WTC11 (cell line): ENCODE results near the gene GBF1.

Source experiments
- CTCF ChIP-seq: fragments of 200-600 bp; IDR thresholded peaks from 2 replicates; pipeline ENCODE4 v1.8.0; 2022; ENCODE audit warnings: antibody characterized with exemption
- E2F4 ChIP-seq: sonication (generic); formaldehyde crosslinking; IDR thresholded peaks from 2 replicates; pipeline ENCODE4 v1.8.1; 2022; ENCODE audit warnings: low read depth, mild to moderate bottlenecking, moderate library complexity, missing genetic modification reagents, borderline replicate concordance
- JUN ChIP-seq: sonication (generic); formaldehyde crosslinking; IDR thresholded peaks from 2 replicates; pipeline ENCODE4 v1.8.0; 2023; ENCODE audit warnings: mild to moderate bottlenecking, missing genetic modification reagents
- NR2C2 ChIP-seq: sonication (generic); formaldehyde crosslinking; IDR thresholded peaks from 2 replicates; pipeline ENCODE4 v1.8.0; 2022; ENCODE audit warnings: mild to moderate bottlenecking, missing genetic modification reagents
- SP1 ChIP-seq: sonication (generic); formaldehyde crosslinking; conservative IDR thresholded peaks from 2 replicates; pipeline ENCODE4 v1.8.1; 2022; ENCODE audit warnings: missing genetic modification reagents
- USF1 ChIP-seq: sonication (generic); formaldehyde crosslinking; IDR thresholded peaks from 2 replicates; pipeline ENCODE4 v1.8.0; 2022; ENCODE audit warnings: mild to moderate bottlenecking, missing genetic modification reagents
- ZNF121 ChIP-seq: sonication (generic); formaldehyde crosslinking; IDR thresholded peaks from 2 replicates; pipeline ENCODE4 v1.8.0; 2023; ENCODE audit warnings: missing genetic modification reagents
- ZNF423 ChIP-seq: fragments of 250-450 bp; sonication (Bioruptor Pico); IDR thresholded peaks from 2 replicates; pipeline ENCODE4 v2.1.2; 2022; ENCODE audit warnings: mild to moderate bottlenecking, moderate library complexity

GRCh38 chr10:102395400-102396316, 150.3 kb downstream of the GBF1 start, which contains the start of gene NFKB2:
- TF ChIP-seq CTCF: no peak
- no peak for TF ChIP-seq ZNF121 (CRISPR knock-in tag)
- TF ChIP-seq SP1 (CRISPR knock-in tag): peak; percentile 98
- TF ChIP-seq E2F4: no peak
- TF ChIP-seq JUN: no peak
- no peak for TF ChIP-seq NR2C2
- peak; percentile 41; the same call in 1 of the 2 replicates for TF ChIP-seq ZNF423
- no peak for TF ChIP-seq USF1
